Mesothelial cell of epicardium (in vitro differentiated cells): ENCODE data around the gene TOMM20L. TPM values are rescaled to one million over a fixed set of nuclear protein-coding genes. Genes with fewer than 3 reads are reported as not detected.

Source experiments
- DNase-seq, 2 experiments: peaks; one replicate each; pipeline ENCODE4 v3.0.0; 2021; ENCODE audit warnings: low spot score in 2 of 2; ENCODE audit not compliant: unreplicated experiment in 2 of 2
- H3K27ac Mint-ChIP-seq: 2 replicates; pipeline ENCODE4 v1.8.0; 2021; ENCODE audit warnings: mixed read lengths
- H3K27me3 Mint-ChIP-seq: 2 replicates; pipeline ENCODE4 v1.8.0; 2021; ENCODE audit warnings: low read depth, mixed read lengths
- H3K36me3 Mint-ChIP-seq: 2 replicates; pipeline ENCODE4 v1.8.0; 2021; ENCODE audit warnings: mixed read lengths
- H3K4me1 Mint-ChIP-seq: 2 replicates; pipeline ENCODE4 v1.8.0; 2021; ENCODE audit warnings: mixed read lengths
- H3K4me3 Mint-ChIP-seq: 2 replicates; pipeline ENCODE4 v1.8.0; 2021; ENCODE audit warnings: mild to moderate bottlenecking, moderate library complexity, mixed read lengths
- H3K9me3 Mint-ChIP-seq: 2 replicates; pipeline ENCODE4 v1.8.0; 2021; ENCODE audit warnings: mixed read lengths
- CTCF ChIP-seq: fragments of 200-600 bp; sonication (generic); IDR thresholded peaks from one replicate; pipeline ENCODE4 v1.5.0; 2021; ENCODE audit warnings: antibody characterized with exemption; ENCODE audit not compliant: unreplicated experiment
- total RNA-seq: library from RNA; stranded (reverse); gene quantifications from 3 replicates; pipeline ENCODE4 v1.2.1, GENCODE V29; 2021

The TOMM20L gene
- total RNA-seq, 1 donor from 2014 or later: not detected

- Mint-ChIP-seq H3K9me3 (no peaks in the 10 kb centered on the region), H3K4me1 (no peaks in the 10 kb centered on the region), H3K27ac (no peak overlapping the region), H3K4me3 (no peak overlapping the region), H3K36me3 (peaks cover 34% of the 10 kb centered on the region), H3K27me3 (no peaks in the 10 kb centered on the region)
- no peak for TF ChIP-seq CTCF
- DNase-seq: no peak
Measured at GRCh38 chr14:58362798-58363412, 32.8 kb upstream of the TOMM20L start.

GRCh38 chr14:58364316-58364715, 31.4 kb upstream of the TOMM20L start:
- no peaks in the 10 kb centered on the region for H3K4me1 Mint-ChIP-seq
- no peaks in the 10 kb centered on the region for H3K27me3 Mint-ChIP-seq
- H3K4me3 Mint-ChIP-seq: no peak overlapping the region
- no peak for TF ChIP-seq CTCF
- DNase-seq: no peak
- H3K9me3 Mint-ChIP-seq: no peaks in the 10 kb centered on the region
- no peak overlapping the region for H3K27ac Mint-ChIP-seq
- H3K36me3 Mint-ChIP-seq: peaks cover 43% of the 10 kb centered on the region

DNA sequence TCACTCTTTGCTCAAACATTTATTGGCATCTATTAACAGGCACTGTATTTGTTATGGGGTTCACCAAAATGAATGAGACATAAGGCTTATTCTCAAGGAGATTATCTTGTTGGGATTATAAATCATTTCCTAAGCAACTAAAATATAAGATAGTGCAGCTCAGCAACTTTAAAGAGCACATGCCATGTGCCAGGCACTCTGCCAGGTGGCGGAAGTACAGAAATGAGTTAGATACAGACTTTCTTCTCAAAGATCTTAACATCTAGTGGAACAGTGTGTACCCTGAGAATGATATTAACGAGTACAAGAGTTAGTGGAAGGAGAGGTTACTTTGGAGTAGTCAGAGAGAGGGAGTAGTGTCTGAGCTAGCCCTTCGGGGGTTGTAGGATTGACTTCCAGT, 28.4 kb upstream of the TOMM20L start:
- H3K9me3 Mint-ChIP-seq: no peaks in the 10 kb centered on the region
- H3K4me3 Mint-ChIP-seq: no peak overlapping the region
- H3K27ac Mint-ChIP-seq: no peak overlapping the region
- no peak for TF ChIP-seq CTCF
- no peak for DNase-seq
- H3K4me1 Mint-ChIP-seq: no peaks in the 10 kb centered on the region
- peaks cover 41% of the 10 kb centered on the region for H3K36me3 Mint-ChIP-seq
- no peaks in the 10 kb centered on the region for H3K27me3 Mint-ChIP-seq

- Mint-ChIP-seq H3K9me3 (no peaks in the 10 kb centered on the region), H3K27me3 (no peaks in the 10 kb centered on the region), H3K4me3 (no peak overlapping the region), H3K27ac (no peak overlapping the region), H3K36me3 (peaks cover 42% of the 10 kb centered on the region), H3K4me1 (no peaks in the 10 kb centered on the region)
- DNase-seq: no peak
- no peak for TF ChIP-seq CTCF
Measured at GRCh38 chr14:58368956-58369355, 26.8 kb upstream of the TOMM20L start.

DNA sequence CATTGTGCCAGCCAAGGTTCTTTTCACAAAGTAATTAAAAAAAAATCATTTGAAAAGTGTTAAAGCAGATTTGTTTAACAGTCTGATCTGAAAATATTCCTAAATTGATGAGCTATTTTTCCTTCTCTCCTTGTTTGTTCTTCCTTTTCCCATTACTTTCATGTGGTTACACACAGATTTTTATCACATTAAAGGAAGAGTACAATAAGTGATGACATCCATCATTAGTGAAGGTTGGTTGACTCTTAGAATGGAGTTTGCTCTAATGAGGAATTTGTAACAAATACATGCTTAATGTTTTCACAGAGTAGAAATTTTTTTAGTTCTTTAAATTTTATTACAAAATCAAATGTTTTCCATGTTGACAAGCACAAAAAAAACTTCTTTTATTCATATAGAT, 18.9 kb upstream of the TOMM20L start:
- Mint-ChIP-seq H3K27ac (no peak overlapping the region), H3K27me3 (no peaks in the 10 kb centered on the region), H3K4me1 (no peaks in the 10 kb centered on the region), H3K4me3 (no peak overlapping the region), H3K36me3 (peaks cover 45% of the 10 kb centered on the region), H3K9me3 (peaks cover 13% of the 10 kb centered on the region)
- DNase-seq: no peak
- no peak for TF ChIP-seq CTCF

DNA sequence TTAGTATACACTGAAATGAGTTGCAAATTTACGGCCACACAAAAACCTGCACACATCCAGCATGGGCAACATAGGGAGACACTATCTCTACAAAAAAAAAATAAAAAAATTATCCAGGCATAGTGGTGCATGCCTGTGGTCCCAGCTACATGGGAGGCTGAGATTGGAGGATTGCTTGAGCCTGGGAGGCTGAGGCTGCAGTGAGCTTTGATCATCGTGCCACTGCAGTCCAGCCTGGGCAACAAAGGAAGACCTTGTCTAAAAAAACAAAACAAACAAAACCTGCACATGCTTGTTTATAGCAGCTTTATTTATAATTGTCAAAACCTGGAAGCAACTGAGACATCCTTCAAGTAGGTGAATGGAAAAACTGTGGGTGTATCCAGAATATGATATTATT, 4.9 kb upstream of the TOMM20L start:
- Mint-ChIP-seq H3K9me3 (peaks cover 7% of the 10 kb centered on the region), H3K4me1 (no peaks in the 10 kb centered on the region), H3K27me3 (no peaks in the 10 kb centered on the region), H3K4me3 (no peak overlapping the region), H3K36me3 (peaks cover 4% of the 10 kb centered on the region), H3K27ac (no peak overlapping the region)
- no peak for TF ChIP-seq CTCF
- no peak for DNase-seq
